ENCODE measurements around the gene VILL.
"Not testable (repeated sequence)": the region's sequence is repeated elsewhere in the genome, so short reads cannot be mapped to it uniquely, and the experiment has no call there.

The VILL gene

GRCh38 chr3:38031022-38031994, 40.7 kb downstream of the VILL start:
- Histone ChIP-seq H3K27ac (ENCODE audit: low read depth, low read length, poor library complexity, severe bottlenecking) (no peak overlapping the region), H3K9me2 (ENCODE audit: low read depth, low read length) (no peaks in the 10 kb centered on the region), H3K4me1 (ENCODE audit: insufficient read depth, low read length, severe bottlenecking) (no peaks in the 10 kb centered on the region), H3K9ac (ENCODE audit: low read length) (no peak overlapping the region), H2AFZ (ENCODE audit: low read length) (no peak overlapping the region), H4K20me1 (ENCODE audit: insufficient read depth, low read length) (no peaks in the 10 kb centered on the region), H3F3A (ENCODE audit: insufficient read depth, low read length) (no peaks in the 10 kb centered on the region), H3K36me3 (ENCODE audit: insufficient read depth, low read length) (no peaks in the 10 kb centered on the region), H3K27me3 (ENCODE audit: insufficient read depth, low read length) (peaks cover 8% of the 10 kb centered on the region), H3K4me3 (ENCODE audit: low read depth, low read length, poor library complexity, severe bottlenecking) (no peak overlapping the region), H3K4me2 (ENCODE audit: low read length) (no peak overlapping the region), H3K79me2 (ENCODE audit: insufficient read depth, low read length) (no peaks in the 10 kb centered on the region), H3K9me3 (ENCODE audit: low read length) (no peaks in the 10 kb centered on the region)
- TF ChIP-seq CTCF (IDR thresholded peaks at IDR 0.05; ENCODE audit: low read length) (no peak), EZH2 (IDR thresholded peaks at IDR 0.05; ENCODE audit: borderline replicate concordance, low read length) (no peak)

- Histone ChIP-seq H3K4me1 (ENCODE audit: insufficient read depth, low read length, severe bottlenecking) (no peaks in the 10 kb centered on the region), H2AFZ (ENCODE audit: low read length) (no peak overlapping the region), H3K27me3 (ENCODE audit: insufficient read depth, low read length) (peaks cover 8% of the 10 kb centered on the region), H3K27ac (ENCODE audit: low read depth, low read length, poor library complexity, severe bottlenecking) (no peak overlapping the region), H3K9ac (ENCODE audit: low read length) (no peak overlapping the region), H3K9me3 (ENCODE audit: low read length) (no peaks in the 10 kb centered on the region), H3K4me3 (ENCODE audit: low read depth, low read length, poor library complexity, severe bottlenecking) (no peak overlapping the region), H3K79me2 (ENCODE audit: insufficient read depth, low read length) (no peaks in the 10 kb centered on the region), H3K9me2 (ENCODE audit: low read depth, low read length) (no peaks in the 10 kb centered on the region), H3K36me3 (ENCODE audit: insufficient read depth, low read length) (no peaks in the 10 kb centered on the region), H3F3A (ENCODE audit: insufficient read depth, low read length) (no peaks in the 10 kb centered on the region), H4K20me1 (ENCODE audit: insufficient read depth, low read length) (no peaks in the 10 kb centered on the region), H3K4me2 (ENCODE audit: low read length) (no peak overlapping the region)
- TF ChIP-seq CTCF (IDR thresholded peaks at IDR 0.05; ENCODE audit: low read length), result no peak
- no peak for TF ChIP-seq EZH2 (IDR thresholded peaks at IDR 0.05; ENCODE audit: borderline replicate concordance, low read length)
Observed at GRCh38 chr3:38032328-38032865, 41.8 kb downstream of the VILL start.

- H3K27ac ChIP-seq (ENCODE audit: low read depth, low read length, poor library complexity, severe bottlenecking); H3K27me3 ChIP-seq (ENCODE audit: insufficient read depth, low read length); H3K4me2 ChIP-seq (ENCODE audit: low read length); H4K20me1 ChIP-seq (ENCODE audit: insufficient read depth, low read length); H2AFZ ChIP-seq (ENCODE audit: low read length); H3K9me2 ChIP-seq (ENCODE audit: low read depth, low read length); H3F3A ChIP-seq (ENCODE audit: insufficient read depth, low read length); H3K9me3 ChIP-seq (ENCODE audit: low read length); H3K9ac ChIP-seq (ENCODE audit: low read length); H3K79me2 ChIP-seq (ENCODE audit: insufficient read depth, low read length); H3K36me3 ChIP-seq (ENCODE audit: insufficient read depth, low read length); H3K4me1 ChIP-seq (ENCODE audit: insufficient read depth, low read length, severe bottlenecking); H3K4me3 ChIP-seq (ENCODE audit: low read depth, low read length, poor library complexity, severe bottlenecking): not testable (repeated sequence)
Observed at GRCh38 chr3:38033586-38033985, 43.0 kb downstream of the VILL start.

GRCh38 chr3:38034335-38034734, 43.7 kb downstream of the VILL start:
- H3K27ac ChIP-seq (ENCODE audit: low read depth, low read length, poor library complexity, severe bottlenecking); H3F3A ChIP-seq (ENCODE audit: insufficient read depth, low read length): not testable (repeated sequence)

More at GRCh38 chr3:38034335-38034734, 43.7 kb downstream of the VILL start:
- H3K9ac ChIP-seq (ENCODE audit: low read length); H2AFZ ChIP-seq (ENCODE audit: low read length); H3K27me3 ChIP-seq (ENCODE audit: insufficient read depth, low read length); H3K4me3 ChIP-seq (ENCODE audit: low read depth, low read length, poor library complexity, severe bottlenecking); H3K9me2 ChIP-seq (ENCODE audit: low read depth, low read length); H3K36me3 ChIP-seq (ENCODE audit: insufficient read depth, low read length); H3K4me2 ChIP-seq (ENCODE audit: low read length); H3K79me2 ChIP-seq (ENCODE audit: insufficient read depth, low read length); H3K9me3 ChIP-seq (ENCODE audit: low read length); H4K20me1 ChIP-seq (ENCODE audit: insufficient read depth, low read length): not testable (repeated sequence)
- peaks cover 11% of the 10 kb centered on the region for H3K4me1 ChIP-seq (ENCODE audit: insufficient read depth, low read length, severe bottlenecking)

All from OCI-LY1 (cell line).